Muscle layer of colon (tissue), 2 donors: ENCODE results near the gene ANKRD40CL.

Experiments used
- H3K27ac ChIP-seq: one replicate; pipeline ENCODE4 v1.7.0; 2013; ENCODE audit warnings: low read depth, mild to moderate bottlenecking, low read length, moderate library complexity
- H3K27me3 ChIP-seq, 2 donors: one replicate each; pipeline ENCODE4 v1.7.0; 2013; ENCODE audit warnings: low read length in 2 of 2, mild to moderate bottlenecking in 2 of 2; ENCODE audit not compliant: insufficient read depth in 2 of 2, control insufficient read depth in 1 of 2
- H3K36me3 ChIP-seq: one replicate; pipeline ENCODE4 v1.7.0; 2013; ENCODE audit warnings: mild to moderate bottlenecking, low read length; ENCODE audit not compliant: insufficient read depth
- H3K4me1 ChIP-seq: one replicate; pipeline ENCODE4 v1.7.0; 2013; ENCODE audit warnings: mild to moderate bottlenecking, low read length; ENCODE audit not compliant: insufficient read depth
- H3K4me3 ChIP-seq, 2 donors: one replicate each; pipeline ENCODE4 v1.7.0; 2013; ENCODE audit warnings: low read length in 2 of 2, low read depth in 1 of 2, mild to moderate bottlenecking in 1 of 2, moderate library complexity in 1 of 2
- H3K9ac ChIP-seq: one replicate; pipeline ENCODE4 v1.7.0; 2013; ENCODE audit warnings: low read length
- H3K9me3 ChIP-seq: one replicate; pipeline ENCODE4 v1.7.0; 2013; ENCODE audit warnings: mild to moderate bottlenecking, low read length
- donor health status: abdominal sarcoma.
- donor health status: Adenocarcinoma of cecum.

Gene ANKRD40CL

GRCh38 chr17:50770346-50770745 lies 3.0 kb upstream of the ANKRD40CL start:
- Histone ChIP-seq H3K27me3 (no peaks in the 10 kb centered on the region), H3K36me3 (no peaks in the 10 kb centered on the region), H3K27ac (no peak overlapping the region), H3K9ac (no peak overlapping the region), H3K4me1 (peaks cover 5% of the 10 kb centered on the region), H3K9me3 (no peaks in the 10 kb centered on the region), H3K4me3 (no peak overlapping the region)

GRCh38 chr17:50769884-50770283 lies 2.6 kb upstream of the ANKRD40CL start:
- Histone ChIP-seq H3K27me3 (no peaks in the 10 kb centered on the region), H3K36me3 (no peaks in the 10 kb centered on the region), H3K27ac (no peak overlapping the region), H3K9ac (no peak overlapping the region), H3K4me1 (peaks cover 6% of the 10 kb centered on the region), H3K9me3 (no peaks in the 10 kb centered on the region), H3K4me3 (no peak overlapping the region)

GRCh38 chr17:50768346-50768761 lies 1.0 kb upstream of the ANKRD40CL start:
- H3K4me1 ChIP-seq, result peaks cover 21% of the 10 kb centered on the region
- H3K9ac ChIP-seq, result no peak overlapping the region
- H3K9me3 ChIP-seq, result no peaks in the 10 kb centered on the region
- H3K36me3 ChIP-seq, result no peaks in the 10 kb centered on the region
- H3K27ac ChIP-seq, result no peak overlapping the region
- H3K4me3 ChIP-seq, result no peak overlapping the region
- H3K27me3 ChIP-seq, result no peaks in the 10 kb centered on the region

- Histone ChIP-seq H3K4me1 (peaks cover 26% of the 10 kb centered on the region), H3K9ac (no peak overlapping the region), H3K36me3 (no peaks in the 10 kb centered on the region), H3K27me3 (no peaks in the 10 kb centered on the region), H3K4me3 (no peak overlapping the region), H3K9me3 (no peaks in the 10 kb centered on the region), H3K27ac (no peak overlapping the region)
Measured at GRCh38 chr17:50767030-50767429, 288 bp downstream of the ANKRD40CL start.

GRCh38 chr17:50766222-50767023 lies 895 bp downstream of the ANKRD40CL start:
- no peaks in the 10 kb centered on the region for H3K27me3 ChIP-seq
- no peaks in the 10 kb centered on the region for H3K36me3 ChIP-seq
- H3K9me3 ChIP-seq, result no peaks in the 10 kb centered on the region
- no peak overlapping the region for H3K27ac ChIP-seq
- H3K4me3 ChIP-seq, result no peak overlapping the region
- H3K4me1 ChIP-seq, result peaks cover 27% of the 10 kb centered on the region
- no peak overlapping the region for H3K9ac ChIP-seq

- H3K27ac ChIP-seq, result no peak overlapping the region
- H3K9ac ChIP-seq, result no peak overlapping the region
- no peak overlapping the region for H3K4me3 ChIP-seq
- H3K36me3 ChIP-seq, result no peaks in the 10 kb centered on the region
- H3K27me3 ChIP-seq, result no peaks in the 10 kb centered on the region
- H3K9me3 ChIP-seq, result no peaks in the 10 kb centered on the region
- H3K4me1 ChIP-seq, result peaks cover 27% of the 10 kb centered on the region
Measured at GRCh38 chr17:50765454-50766221, 1.7 kb downstream of the ANKRD40CL start.

GRCh38 chr17:50764734-50765149 lies 2.6 kb downstream of the ANKRD40CL start:
- H3K9ac ChIP-seq, result no peak overlapping the region
- no peaks in the 10 kb centered on the region for H3K9me3 ChIP-seq
- H3K4me1 ChIP-seq, result peaks cover 27% of the 10 kb centered on the region
- no peaks in the 10 kb centered on the region for H3K36me3 ChIP-seq
- H3K27me3 ChIP-seq, result no peaks in the 10 kb centered on the region
- no peak overlapping the region for H3K4me3 ChIP-seq
- H3K27ac ChIP-seq, result no peak overlapping the region

- no peaks in the 10 kb centered on the region for H3K36me3 ChIP-seq
- H3K4me3 ChIP-seq, result peak overlapping the region in 1 of 2 donors; percentile 44
- no peak overlapping the region for H3K9ac ChIP-seq
- peak overlapping the region; percentile 35 for H3K27ac ChIP-seq
- peaks cover 27% of the 10 kb centered on the region for H3K4me1 ChIP-seq
- H3K9me3 ChIP-seq, result no peaks in the 10 kb centered on the region
- no peaks in the 10 kb centered on the region for H3K27me3 ChIP-seq
Measured at GRCh38 chr17:50763716-50764475, 3.4 kb downstream of the ANKRD40CL start.

- no peaks in the 10 kb centered on the region for H3K36me3 ChIP-seq
- H3K27ac ChIP-seq, result no peak overlapping the region
- no peaks in the 10 kb centered on the region for H3K9me3 ChIP-seq
- H3K4me3 ChIP-seq, result no peak overlapping the region
- H3K9ac ChIP-seq, result no peak overlapping the region
- H3K27me3 ChIP-seq, result no peaks in the 10 kb centered on the region
- peaks cover 27% of the 10 kb centered on the region for H3K4me1 ChIP-seq
Measured at GRCh38 chr17:50762177-50762576, 5.1 kb downstream of the ANKRD40CL start.

- no peak overlapping the region for H3K27ac ChIP-seq
- no peaks in the 10 kb centered on the region for H3K27me3 ChIP-seq
- peaks cover 13% of the 10 kb centered on the region for H3K4me1 ChIP-seq
- H3K36me3 ChIP-seq, result peaks cover 4% of the 10 kb centered on the region
- H3K9ac ChIP-seq, result no peak overlapping the region
- H3K9me3 ChIP-seq, result no peaks in the 10 kb centered on the region
- no peak overlapping the region for H3K4me3 ChIP-seq
Measured at GRCh38 chr17:50758989-50759544, 8.3 kb downstream of the ANKRD40CL start.

GRCh38 chr17:50758524-50758923 lies 8.8 kb downstream of the ANKRD40CL start:
- Histone ChIP-seq H3K27ac (no peak overlapping the region), H3K9ac (no peak overlapping the region), H3K9me3 (no peaks in the 10 kb centered on the region), H3K36me3 (peaks cover 10% of the 10 kb centered on the region), H3K4me1 (peaks cover 8% of the 10 kb centered on the region), H3K27me3 (no peaks in the 10 kb centered on the region), H3K4me3 (no peak overlapping the region)
